GM23338 (cell line): ENCODE measurements around the gene TMEM134.

ENCODE experiments used
- CREB1 ChIP-seq: fragments of 250-450 bp; sonication (Bioruptor Pico); IDR thresholded peaks from 2 replicates; pipeline ENCODE4 v1.5.0; 2020; ENCODE audit warnings: low read depth, mild to moderate bottlenecking, moderate library complexity
- CTCF ChIP-seq, 2 experiments: fragments of 200-600 bp in 1 of 2; sonication (generic) in 1 of 2; conservative IDR thresholded peaks; 2 replicates each; pipeline versions ENCODE4 v1.5.1 to v1.6.1; 2016 to 2017; ENCODE audit warnings: antibody characterized with exemption in 2 of 2, low read depth in 2 of 2, mild to moderate bottlenecking in 2 of 2, moderate library complexity in 1 of 2
- EZH2 ChIP-seq: fragments of 200-600 bp; sonication (generic); IDR thresholded peaks from one replicate; pipeline ENCODE4 v1.8.0; 2017; ENCODE audit warnings: antibody characterized with exemption, mild to moderate bottlenecking, low read depth; ENCODE audit not compliant: unreplicated experiment
- EZH2phosphoT487 ChIP-seq: fragments of 200-600 bp; sonication (generic); IDR thresholded peaks from one replicate; pipeline ENCODE4 v1.8.1; 2018; ENCODE audit warnings: antibody characterized with exemption; ENCODE audit not compliant: unreplicated experiment
- JUNB ChIP-seq: IDR thresholded peaks from one replicate; pipeline ENCODE4 v1.6.1; 2016; ENCODE audit warnings: antibody characterized with exemption; ENCODE audit not compliant: unreplicated experiment
- POLR2AphosphoS5 ChIP-seq: IDR thresholded peaks from 2 replicates; pipeline ENCODE4 v1.6.1; 2016; ENCODE audit warnings: antibody characterized with exemption, low read depth
- ZNF331 ChIP-seq: fragments of 250-450 bp; sonication (Bioruptor Pico); IDR thresholded peaks from 2 replicates; pipeline ENCODE4 v1.5.0; 2020; ENCODE audit warnings: low read depth, mild to moderate bottlenecking, moderate library complexity

- no peak for TF ChIP-seq CTCF (conservative IDR thresholded peaks at IDR 0.05; ENCODE audit: low read depth in 2 of 2)
- no peak for TF ChIP-seq CREB1 (CRISPR knock-in tag)
- TF ChIP-seq POLR2AphosphoS5 = no peak
- TF ChIP-seq EZH2phosphoT487 = no peak
- TF ChIP-seq EZH2 = no peak
- no peak for TF ChIP-seq JUNB
- TF ChIP-seq ZNF331 (CRISPR knock-in tag) = no peak
Observed at GRCh38 chr11:67499808-67500483, 30.9 kb upstream of the TMEM134 start.
